ENCODE measurements around the gene IFNE.
A peak's percentile ranks its signal among the peaks of the same experiment; 100 is the strongest.
"Not testable (repeated sequence)": the region's sequence is repeated elsewhere in the genome, so short reads cannot be mapped to it uniquely, and the experiment has no call there.

Gene IFNE

DNA sequence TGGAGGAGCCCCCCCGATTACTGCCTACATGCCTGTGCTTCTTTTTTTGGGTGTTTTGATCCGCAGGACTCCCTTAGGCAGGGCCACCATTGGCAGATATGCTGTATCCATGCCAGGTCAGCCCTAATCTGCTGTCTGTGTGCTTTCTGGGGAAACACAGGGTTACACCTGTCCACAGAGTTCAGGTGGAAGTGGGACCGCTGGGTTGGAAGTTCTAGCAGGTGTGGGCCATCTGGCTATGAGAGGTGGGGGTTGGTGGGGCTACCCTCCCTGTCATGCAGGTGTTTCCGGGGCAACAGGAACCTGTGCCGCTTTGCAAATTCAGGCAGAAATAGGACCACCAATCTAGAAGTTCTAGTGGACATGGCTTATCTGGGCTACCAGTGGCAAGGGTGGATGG lies 17.0 kb downstream of the IFNE start:
- FAIRE-seq = no peak
- DNase-seq (ENCODE audit: insufficient read length, low spot score) = no peak
- TF ChIP-seq, protein P1, sequence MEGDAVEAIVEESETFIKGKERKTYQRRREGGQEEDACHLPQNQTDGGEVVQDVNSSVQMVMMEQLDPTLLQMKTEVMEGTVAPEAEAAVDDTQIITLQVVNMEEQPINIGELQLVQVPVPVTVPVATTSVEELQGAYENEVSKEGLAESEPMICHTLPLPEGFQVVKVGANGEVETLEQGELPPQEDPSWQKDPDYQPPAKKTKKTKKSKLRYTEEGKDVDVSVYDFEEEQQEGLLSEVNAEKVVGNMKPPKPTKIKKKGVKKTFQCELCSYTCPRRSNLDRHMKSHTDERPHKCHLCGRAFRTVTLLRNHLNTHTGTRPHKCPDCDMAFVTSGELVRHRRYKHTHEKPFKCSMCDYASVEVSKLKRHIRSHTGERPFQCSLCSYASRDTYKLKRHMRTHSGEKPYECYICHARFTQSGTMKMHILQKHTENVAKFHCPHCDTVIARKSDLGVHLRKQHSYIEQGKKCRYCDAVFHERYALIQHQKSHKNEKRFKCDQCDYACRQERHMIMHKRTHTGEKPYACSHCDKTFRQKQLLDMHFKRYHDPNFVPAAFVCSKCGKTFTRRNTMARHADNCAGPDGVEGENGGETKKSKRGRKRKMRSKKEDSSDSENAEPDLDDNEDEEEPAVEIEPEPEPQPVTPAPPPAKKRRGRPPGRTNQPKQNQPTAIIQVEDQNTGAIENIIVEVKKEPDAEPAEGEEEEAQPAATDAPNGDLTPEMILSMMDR (IDR thresholded peaks at IDR 0.05; ENCODE audit: insufficient read depth, missing control alignments) = no peak

- no peak for DNase-seq (ENCODE audit: insufficient read length, low spot score)
- TF ChIP-seq, protein P1 (IDR thresholded peaks at IDR 0.05; ENCODE audit: insufficient read depth, missing control alignments) = no peak
- no peak for FAIRE-seq
Observed at GRCh38 chr9:21461377-21461776, 20.7 kb downstream of the IFNE start.

GRCh38 chr9:21455320-21455719 lies 26.8 kb downstream of the IFNE start:
- DNase-seq (ENCODE audit: insufficient read length, low spot score) (no peak), FAIRE-seq (no peak)
- TF ChIP-seq, protein P1 (IDR thresholded peaks at IDR 0.05; ENCODE audit: insufficient read depth, missing control alignments) = peak; percentile 64

DNA sequence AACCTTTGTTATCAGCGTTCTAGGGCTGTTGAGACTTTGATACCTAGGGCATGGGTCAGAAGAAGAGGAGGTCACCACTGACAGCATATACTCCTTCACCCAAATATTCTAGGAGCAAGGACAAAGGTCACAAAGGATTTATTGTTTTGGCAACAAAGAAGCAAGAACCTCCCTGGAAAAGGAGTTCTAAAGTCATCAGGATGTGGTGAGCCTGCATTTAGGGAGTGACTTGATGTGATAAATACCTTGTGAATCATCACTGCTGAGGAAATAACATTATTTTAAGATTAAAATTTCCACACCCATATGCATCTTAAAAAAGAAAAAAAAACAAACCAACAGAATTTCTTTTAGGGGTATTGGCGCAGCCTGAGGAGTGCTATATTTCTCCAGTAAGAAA lies 28.0 kb downstream of the IFNE start:
- FAIRE-seq (no peak), DNase-seq (ENCODE audit: insufficient read length, low spot score) (no peak)
- TF ChIP-seq, protein P1 (IDR thresholded peaks at IDR 0.05; ENCODE audit: insufficient read depth, missing control alignments) = no peak

- TF ChIP-seq, protein P1 (IDR thresholded peaks at IDR 0.05; ENCODE audit: insufficient read depth, missing control alignments) = no peak
- no peak for DNase-seq (ENCODE audit: insufficient read length, low spot score)
- FAIRE-seq = no peak
Observed at GRCh38 chr9:21452681-21453080, 29.4 kb downstream of the IFNE start.

DNA sequence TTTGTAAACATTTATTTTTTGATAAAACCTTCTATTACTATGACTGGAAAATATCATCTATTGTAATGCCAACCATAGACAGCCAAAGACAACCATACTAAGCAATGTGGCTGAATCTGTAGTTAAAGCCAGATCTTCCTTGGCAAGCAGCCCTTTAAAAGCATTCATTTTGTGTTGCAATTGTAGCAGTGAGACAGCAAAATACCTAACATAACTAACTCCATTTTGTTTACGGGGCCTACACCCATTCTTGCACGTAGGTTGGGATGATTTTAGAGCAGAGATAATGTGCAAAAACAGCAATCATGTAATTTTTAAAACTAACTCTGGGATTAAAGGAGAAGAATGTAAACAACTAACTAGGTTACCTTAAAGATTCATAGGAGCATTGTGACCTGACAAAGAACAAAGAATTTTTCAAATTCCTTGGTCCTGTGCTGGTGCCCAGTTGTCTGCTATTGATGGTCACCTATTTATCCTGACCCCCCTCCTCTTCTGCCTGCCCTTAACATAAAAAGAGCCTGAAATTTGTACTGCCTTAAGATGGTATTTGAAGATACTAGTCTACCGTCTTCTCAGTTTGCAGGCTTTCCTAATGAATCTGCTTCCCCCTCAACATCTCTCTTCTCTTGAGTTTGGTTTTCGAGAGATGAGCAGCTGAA lies 31.2 kb downstream of the IFNE start:
- no peak for FAIRE-seq
- no peak for DNase-seq (ENCODE audit: insufficient read length, low spot score)
- TF ChIP-seq, protein P1 (IDR thresholded peaks at IDR 0.05; ENCODE audit: insufficient read depth, missing control alignments) = no peak

DNA sequence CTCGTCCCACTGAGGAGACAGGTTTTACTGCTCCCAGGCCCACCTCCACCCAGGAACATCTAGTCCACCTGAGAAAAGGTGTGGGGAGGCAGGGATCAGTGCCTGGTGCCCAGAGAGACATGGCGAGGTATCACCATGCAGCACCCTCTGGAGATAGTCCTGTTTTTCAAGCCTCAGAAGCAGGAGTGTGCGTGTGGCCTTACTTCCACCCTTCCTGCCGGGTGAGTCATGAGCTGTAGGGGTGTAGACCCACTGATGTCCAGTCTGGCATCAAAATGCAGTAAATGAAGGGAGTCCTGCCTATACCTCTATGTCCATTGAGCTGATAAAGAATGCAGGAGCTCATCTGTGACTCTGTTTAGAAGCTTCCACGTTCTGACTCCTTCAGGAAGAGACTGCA lies 32.8 kb downstream of the IFNE start:
- not testable (repeated sequence) for DNase-seq (ENCODE audit: insufficient read length, low spot score); FAIRE-seq

Measured in D721Med (cell line).